Hippocampal formation (tissue), 2 donors: ENCODE measurements around the gene ABHD12.
"Not testable (repeated sequence)": the region's sequence is repeated elsewhere in the genome, so short reads cannot be mapped to it uniquely, and the experiment has no call there.

Source experiments
- DNase-seq, 2 donors: peaks; one replicate each; lab custom pipeline; 2025; lab: John Stamatoyannopoulos, UW

ABHD12 gene

GRCh38 chr20:25353747-25354705 lies 36.6 kb downstream of the ABHD12 start:
- DNase-seq: no peak

- DNase-seq: no peak
Measured at GRCh38 chr20:25353353-25353746, 37.3 kb downstream of the ABHD12 start.

DNA sequence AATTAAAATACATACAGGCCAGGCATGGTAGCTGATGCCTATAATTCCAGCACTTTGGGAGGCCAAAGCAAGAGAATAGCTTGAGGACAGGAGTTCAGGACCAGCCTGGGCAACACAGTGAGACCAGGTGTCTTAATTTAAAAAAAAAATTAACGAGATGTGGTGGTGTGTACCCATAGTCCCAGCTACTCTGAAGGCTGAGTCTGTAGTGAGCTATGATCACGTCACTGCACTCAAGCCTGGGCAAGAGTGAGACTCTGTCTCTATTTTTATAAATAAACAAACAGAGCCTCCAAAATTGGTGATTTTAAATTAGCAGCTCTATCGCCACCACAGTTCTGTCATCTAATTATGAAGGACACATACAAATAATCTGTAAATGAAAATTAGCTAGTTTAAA lies 37.9 kb downstream of the ABHD12 start:
- DNase-seq: no peak

DNA sequence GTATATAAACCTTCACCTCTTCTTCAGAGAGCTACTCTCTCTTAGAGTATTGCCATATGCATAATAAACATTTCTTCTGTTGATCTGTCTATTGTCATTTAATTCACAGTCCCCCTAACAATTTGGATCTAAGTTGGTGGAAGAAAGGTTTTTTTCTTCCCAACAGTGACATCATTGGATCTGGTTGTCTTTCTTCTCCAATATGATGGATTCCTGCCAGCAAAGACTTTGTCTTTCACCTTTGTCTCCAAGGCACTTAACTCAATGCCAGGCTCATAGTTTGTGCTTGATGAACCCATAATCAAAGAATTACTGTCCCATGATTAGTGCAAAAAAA lies 39.6 kb downstream of the ABHD12 start:
- no peak for DNase-seq

DNA sequence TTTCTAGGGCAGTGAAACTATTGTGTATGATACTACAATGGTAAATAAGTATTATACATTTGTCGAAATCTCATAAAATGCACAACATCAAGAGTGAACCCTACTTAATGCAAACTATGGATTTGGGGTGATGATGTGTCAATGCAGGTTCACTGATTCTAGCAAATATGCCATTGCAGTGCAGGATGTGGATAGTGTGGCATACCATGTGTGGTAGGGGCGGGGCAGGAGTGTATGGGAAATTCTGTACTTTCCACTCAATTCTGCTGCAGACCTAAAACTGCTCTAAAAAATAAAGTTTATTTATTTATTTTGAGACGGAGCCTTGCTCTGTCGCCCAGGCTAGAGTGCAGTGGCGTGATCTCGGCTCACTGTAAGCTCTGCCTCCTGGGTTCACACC lies 44.3 kb downstream of the ABHD12 start:
- DNase-seq: no peak

DNA sequence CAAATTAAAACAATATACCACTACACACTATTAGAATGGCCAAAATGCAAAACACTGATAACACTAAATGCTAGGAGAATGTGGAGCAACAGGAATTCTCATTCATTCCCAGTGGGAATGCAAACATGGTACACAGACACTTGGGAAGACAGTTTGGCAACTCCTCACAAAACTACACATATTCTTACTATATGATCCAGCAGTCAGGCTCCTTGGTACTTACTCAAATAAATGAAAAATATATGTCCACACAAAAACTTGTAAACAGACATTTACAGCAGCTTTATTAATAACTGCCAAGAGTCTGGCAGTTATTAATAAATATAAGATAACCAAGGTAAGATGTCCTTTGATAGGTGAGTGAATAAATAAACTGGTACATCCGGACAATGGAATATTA lies 44.9 kb downstream of the ABHD12 start:
- DNase-seq: no peak

DNA sequence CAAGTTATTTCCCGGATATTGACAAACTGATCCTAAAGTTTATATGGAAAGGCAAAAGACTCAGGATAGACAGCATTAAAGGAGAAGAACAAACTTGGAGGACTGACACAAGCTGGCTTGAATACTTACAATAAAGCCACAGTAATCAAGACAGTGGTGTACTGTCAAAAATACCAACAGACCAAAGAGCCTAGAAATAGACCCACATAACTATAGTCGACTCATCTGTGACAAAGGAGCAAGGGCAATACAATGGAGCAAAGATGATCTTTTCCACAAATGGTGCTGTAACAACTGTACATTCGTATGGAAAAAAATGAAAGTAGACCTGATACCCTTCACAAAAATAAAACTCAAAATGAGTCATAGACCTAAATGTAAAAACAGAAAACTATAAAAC lies 46.0 kb downstream of the ABHD12 start:
- DNase-seq: no peak

DNA sequence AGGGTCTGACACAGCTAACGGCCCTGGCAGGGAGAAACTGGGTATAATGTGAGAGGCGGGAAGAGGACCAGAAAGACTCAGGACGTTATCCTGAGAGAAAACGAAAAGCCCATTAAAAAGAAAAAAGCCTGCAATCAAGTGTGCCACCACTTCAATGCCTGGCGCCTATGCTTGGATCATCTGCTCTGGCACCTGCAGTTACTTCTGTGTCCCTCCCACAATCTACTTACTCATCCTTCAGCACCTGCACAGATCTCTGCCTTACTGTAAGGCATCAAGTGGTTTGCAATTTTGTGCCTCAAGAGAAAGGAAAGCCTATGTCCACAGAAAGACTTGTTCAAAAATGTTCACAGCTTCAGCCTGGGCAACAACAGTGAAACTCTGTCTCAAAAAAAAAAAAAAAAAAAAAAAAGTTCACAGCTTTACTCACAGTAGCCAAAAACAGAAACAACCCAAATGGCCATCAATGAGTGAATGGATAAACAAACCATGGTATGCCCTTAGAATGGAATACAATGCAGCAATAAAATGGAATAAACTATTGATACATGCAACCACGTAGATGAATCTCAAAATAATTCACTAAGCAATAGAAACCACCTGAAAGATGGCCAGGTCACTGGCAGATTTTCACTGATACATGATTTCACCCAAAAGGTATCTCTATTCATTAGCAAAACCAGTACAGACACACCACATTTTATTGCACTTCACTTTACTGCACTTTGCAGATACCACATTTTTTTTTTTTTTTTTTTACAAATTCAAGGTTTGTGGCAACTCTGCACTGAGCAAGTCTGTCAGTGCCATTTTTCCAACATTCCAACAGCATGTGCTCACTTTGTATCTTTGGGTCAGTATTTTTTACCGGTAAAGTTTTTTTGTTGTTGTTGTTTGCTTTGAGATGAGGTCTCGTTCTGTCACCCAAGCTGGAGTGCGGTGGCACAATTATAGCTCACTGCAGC lies 48.6 kb downstream of the ABHD12 start:
- no peak for DNase-seq

GRCh38 chr20:25340380-25340779 lies 50.3 kb downstream of the ABHD12 start:
- no peak for DNase-seq

DNA sequence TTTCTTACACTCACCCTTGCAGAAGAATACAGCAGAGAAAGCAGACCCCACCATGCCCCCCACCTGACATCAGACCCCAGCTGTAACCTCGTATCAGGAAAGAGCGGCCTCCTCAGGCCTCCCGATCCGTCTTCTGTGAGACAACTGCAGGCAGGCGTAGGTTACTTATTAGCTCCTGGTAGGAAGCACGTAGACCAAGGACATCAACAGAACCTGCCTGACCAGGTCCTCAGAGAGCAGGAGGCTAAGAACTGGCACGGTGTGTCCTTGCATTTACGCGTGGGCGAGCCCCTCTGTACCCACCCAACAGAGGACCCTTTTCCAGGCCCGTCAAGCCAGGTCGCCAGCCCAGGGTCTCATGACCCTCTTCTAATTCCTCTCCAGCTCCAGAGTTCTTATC lies 51.0 kb downstream of the ABHD12 start:
- DNase-seq: no peak

DNA sequence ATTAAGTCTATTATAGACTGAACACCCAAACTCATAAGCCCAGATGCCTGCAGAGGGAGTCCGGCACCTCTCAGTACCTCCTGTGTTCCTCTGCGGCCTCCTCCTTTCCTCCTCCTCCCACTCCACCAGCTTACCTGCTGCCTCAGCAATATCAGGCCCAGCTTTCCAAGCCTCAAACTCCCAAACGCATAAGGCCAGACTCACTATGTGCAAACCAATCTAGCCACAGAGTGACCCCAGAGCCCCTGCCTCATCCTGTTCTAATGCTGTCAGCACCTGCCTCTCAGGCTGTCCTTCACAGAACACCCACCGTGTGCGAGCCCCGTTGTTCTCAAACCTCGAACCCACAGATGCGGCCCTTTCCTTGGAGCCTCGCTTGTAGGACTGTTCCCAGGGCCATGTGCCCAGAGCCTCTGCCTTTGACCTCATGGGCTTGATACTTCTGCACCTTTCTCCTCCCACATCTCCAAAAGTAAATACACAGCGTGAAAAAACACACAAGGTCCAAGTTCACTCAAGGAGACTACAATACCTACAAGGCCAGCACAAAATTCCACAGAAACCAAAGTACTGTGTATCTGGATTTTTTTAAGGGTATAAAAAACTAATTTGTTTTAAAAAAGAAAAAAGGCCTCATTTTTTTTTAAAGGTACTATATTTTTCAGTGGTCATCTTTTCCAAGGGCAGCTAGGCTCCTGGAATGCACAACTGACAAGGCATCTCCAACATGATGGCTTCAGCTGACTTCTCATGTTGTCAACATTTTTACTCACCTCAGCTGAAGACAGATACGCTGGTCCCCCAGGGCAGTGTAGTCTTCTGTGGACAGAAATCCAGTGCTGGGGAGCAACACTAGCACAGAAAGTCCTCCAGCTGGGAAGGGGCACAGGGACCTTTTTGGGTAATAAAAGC lies 52.3 kb downstream of the ABHD12 start:
- DNase-seq: no peak

DNA sequence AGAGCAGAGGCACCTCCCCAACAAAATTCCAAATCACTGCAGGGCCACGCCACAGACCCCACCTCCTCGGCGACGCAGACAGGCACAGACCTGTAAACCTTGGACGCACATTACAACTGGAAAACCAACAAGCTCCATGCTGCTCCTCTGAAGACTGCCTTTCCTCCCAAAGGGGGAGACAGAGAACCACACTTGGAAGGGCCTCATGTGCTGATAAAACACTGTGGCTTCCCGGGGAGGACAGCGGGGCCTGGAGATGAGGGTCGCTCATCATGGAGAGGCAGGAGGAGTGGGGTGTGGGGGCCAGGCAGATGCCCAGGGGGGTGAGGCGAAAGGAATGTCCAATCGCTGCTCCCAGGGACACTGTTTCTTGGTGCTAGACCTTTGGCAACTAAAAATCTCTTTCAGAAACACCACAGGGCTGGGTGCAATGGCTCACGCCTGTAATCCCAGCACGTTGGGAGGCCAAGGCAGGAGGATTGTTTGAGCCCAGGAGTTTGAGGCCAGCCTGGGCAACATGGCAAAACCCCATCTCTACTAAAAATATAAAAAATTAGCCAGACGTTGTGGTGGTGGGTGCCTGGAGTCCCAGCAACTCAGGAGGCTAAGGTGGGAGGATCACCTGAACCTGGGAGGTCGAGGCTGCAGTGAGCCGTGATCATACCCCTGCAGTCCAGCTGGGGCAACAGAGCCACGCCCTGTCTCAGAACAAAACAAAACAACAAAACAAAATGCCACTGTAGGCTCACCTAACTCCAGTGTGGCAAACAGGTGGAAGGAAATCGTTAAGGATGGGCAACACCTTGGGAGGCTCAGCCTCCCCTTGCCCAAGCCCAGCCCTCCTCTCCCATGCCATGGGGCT lies 53.8 kb downstream of the ABHD12 start:
- peak; percentile 50 to 58 for DNase-seq

- not testable (repeated sequence) for DNase-seq
Measured at GRCh38 chr20:25334972-25335371, 55.7 kb downstream of the ABHD12 start.

DNA sequence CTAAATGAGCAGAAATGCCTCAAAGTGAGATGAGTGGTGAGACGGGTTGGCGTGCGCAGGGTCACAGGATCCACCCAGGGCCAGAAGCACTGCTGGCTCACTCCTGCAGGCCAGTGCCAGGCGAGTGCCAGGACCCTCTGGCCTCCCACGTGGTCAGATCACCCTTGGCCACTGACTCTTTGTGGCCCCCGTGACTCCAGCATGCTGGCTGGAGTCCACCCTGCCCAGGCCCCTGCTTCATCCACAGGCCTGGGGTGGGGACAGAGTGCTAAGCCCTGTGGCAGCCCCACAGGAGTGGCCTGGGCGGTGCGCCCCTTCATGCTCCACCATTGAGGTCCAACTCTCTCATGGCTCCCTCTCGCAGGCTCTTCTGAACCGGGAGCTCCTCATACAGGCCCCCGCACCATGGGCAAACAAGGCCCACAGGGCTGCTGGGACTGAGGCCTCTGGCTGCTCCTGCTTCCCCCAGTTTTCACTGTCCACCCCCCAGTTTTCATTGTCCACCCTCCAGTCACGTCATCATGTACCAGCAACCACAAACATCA lies 61.6 kb downstream of the ABHD12 start:
- no peak for DNase-seq

- no peak for DNase-seq
Measured at GRCh38 chr20:25327521-25328235, 63.0 kb downstream of the ABHD12 start.

DNA sequence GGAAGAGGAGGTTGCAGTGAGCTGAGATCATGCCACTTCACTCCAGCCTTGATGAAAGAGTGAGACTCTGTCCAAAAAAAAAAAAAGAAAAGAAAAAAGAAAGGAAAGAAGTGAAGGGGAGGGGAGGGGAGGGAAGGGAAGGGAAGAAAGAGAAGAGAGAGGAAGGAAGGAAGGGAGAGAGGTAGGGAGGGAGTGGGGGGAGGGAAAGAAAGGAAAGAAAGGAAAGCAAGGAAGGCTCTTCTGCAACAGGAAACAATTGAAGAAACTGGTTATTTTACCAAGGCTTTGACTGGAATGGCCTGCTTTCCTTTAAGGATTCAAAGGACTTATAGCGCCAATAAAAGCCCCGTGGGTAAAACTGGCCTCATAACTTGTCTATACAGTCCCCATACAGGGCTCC lies 64.6 kb downstream of the ABHD12 start:
- DNase-seq: no peak

GRCh38 chr20:25325073-25325472 lies 65.6 kb downstream of the ABHD12 start:
- no peak for DNase-seq

DNA sequence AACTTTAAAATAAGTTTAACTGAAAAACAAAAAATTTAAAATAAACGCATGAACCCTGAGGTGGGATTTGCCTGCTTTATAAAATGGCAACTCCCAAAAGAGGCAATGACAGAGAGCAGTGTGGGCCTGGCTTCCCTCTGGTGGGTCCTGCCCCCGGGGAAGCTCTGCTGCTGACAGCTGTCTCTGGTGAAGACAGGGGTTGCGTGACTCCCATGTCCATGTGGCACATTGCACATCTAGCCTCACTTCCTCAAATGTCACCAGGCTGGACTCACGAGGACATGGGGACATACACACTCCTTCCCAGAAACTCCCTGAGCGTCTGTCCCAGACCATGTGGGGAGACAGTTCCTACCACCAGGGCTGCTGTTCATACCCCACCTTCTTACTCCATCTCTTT lies 66.2 kb downstream of the ABHD12 start:
- peak in 1 of 2 donors; percentile 51 for DNase-seq

DNA sequence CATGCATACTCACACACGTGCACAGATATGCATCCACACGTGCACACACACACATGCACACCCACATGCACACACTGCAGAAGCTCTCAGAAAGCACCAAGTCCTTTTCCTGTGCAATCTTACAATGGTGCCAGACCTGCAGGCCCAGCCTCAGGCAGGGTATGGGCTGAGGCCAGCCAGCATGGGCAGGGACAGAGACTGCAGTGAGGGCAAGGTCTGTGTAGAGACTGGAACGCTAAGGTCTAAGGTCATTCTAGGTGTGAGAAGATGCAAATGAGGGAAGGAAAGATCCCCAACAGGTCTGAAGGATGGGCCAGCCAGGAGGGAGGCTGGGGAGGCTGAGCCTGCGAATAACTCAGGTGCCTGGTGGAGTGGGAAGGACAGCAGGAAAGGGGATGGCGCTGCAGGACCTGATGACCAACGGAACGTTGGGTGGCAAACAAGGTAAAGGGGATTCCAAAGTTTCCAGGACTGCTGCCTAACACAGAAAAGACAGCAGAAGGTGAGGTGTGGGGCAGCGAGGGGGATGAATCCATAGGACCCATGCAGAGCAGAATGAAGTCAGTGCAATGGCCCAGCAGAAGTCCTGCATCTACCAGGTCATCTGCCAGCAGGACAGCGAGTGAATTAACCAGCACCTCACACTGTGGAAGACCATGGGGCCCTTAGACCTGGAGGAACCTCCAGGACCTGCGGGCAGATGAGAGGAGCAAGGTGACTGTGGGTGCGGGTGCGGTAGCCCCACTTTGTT lies 67.0 kb downstream of the ABHD12 start:
- DNase-seq: no peak
